ENCODE measurements around the gene LCP1. TPM values are rescaled to one million over a fixed set of nuclear protein-coding genes. Genes with fewer than 3 reads are reported as not detected.

LCP1 gene
- total RNA-seq, 2 experiments from 2014 or later, result 266 to 276 TPM

- intact Hi-C loops (cut with DNase I, micrococcal nuclease), result loop anchor here in 1 of 2 experiments (10.0 kb wide), 1 partner anchor 48 kb away; no protein-coding TSS in a partner anchor
- CTCF ChIA-PET, result no interaction called here
- no peaks in the 10 kb centered on the region for H3K27me3 Mint-ChIP-seq
- DNase-seq (no peak), ATAC-seq (ENCODE audit: poor library complexity) (no peak)
- no peaks in the 10 kb centered on the region for H3K9me3 ChIP-seq (ENCODE audit: control insufficient read depth in 1 of 2, insufficient read depth in 1 of 2, low read length in 2 of 2)
- H3K27ac ChIP-seq (ENCODE audit: low read depth in 1 of 2, low read length in 2 of 2), result no peak overlapping the region
- peak overlapping the region; percentile 88 for H3K27ac Mint-ChIP-seq
- H3K36me3 Mint-ChIP-seq (ENCODE audit: low read depth), result peaks cover 4% of the 10 kb centered on the region
- H3K4me1 Mint-ChIP-seq (ENCODE audit: low read depth), result peaks cover 17% of the 10 kb centered on the region
- no peaks in the 10 kb centered on the region for H3K36me3 ChIP-seq (ENCODE audit: insufficient read depth, low read length)
- peaks cover 6% of the 10 kb centered on the region for H3K4me1 ChIP-seq (ENCODE audit: insufficient read depth, low read length)
- H3K27me3 ChIP-seq (ENCODE audit: control insufficient read depth in 1 of 2, insufficient read depth in 2 of 2, low read length in 2 of 2), result no peaks in the 10 kb centered on the region
- TF ChIP-seq CTCF (IDR thresholded peaks at IDR 0.05), result no peak
- no peak overlapping the region for H3K4me3 ChIP-seq (ENCODE audit: low read length)
- no peak overlapping the region for H3K4me3 Mint-ChIP-seq
- no peaks in the 10 kb centered on the region for H3K9me3 Mint-ChIP-seq
- POLR2A ChIA-PET, result interaction anchor here (1.1 kb wide), 1 partner anchor 10 kb away, joined by 4 read pairs; no protein-coding TSS in a partner anchor
These were observed 31.3 kb upstream of the LCP1 start for GRCh38 chr13:46213242-46213641.

GRCh38 chr13:46211483-46212351 is 29.7 kb upstream of the LCP1 start, which contains the start of gene LRRC63:
LRRC63 (plus strand) TSS chr13:46211928; CDS start chr13:46213035, 1,107 bp downstream.
- no peaks in the 10 kb centered on the region for H3K27me3 Mint-ChIP-seq
- DNase-seq, result peak; percentile 63 to 92 (median 80)
- H3K36me3 Mint-ChIP-seq (ENCODE audit: low read depth), result peaks cover 4% of the 10 kb centered on the region
- H3K4me1 Mint-ChIP-seq (ENCODE audit: low read depth), result peaks cover 22% of the 10 kb centered on the region
- ChIA-PET CTCF (interaction anchor here (0.9 to 2.1 kb wide), 2 partner anchors 51 to 85 kb away, joined by 3 to 6 read pairs; no protein-coding TSS in a partner anchor), POLR2A (interaction anchor here (1.0 to 2.7 kb wide), 10 partner anchors 9 to 109 kb away, joined by 3 to 15 read pairs (median 8); partner anchors contain the start of gene LCP1)
- H3K9me3 Mint-ChIP-seq, result no peaks in the 10 kb centered on the region
- ATAC-seq (ENCODE audit: poor library complexity), result peak; percentile 91
- H3K27ac Mint-ChIP-seq, result peak within 1 kb of the TSS; percentile 88
- intact Hi-C loops (cut with DNase I, micrococcal nuclease), result loop anchor here (1.0 to 10.0 kb wide), 6 partner anchors 9 to 84 kb away; partner anchors contain the start of gene LCP1 (in 1 of the 2)
- peak within 1 kb of the TSS; percentile 61 for H3K4me3 ChIP-seq (ENCODE audit: low read length)
- no peaks in the 10 kb centered on the region for H3K9me3 ChIP-seq (ENCODE audit: control insufficient read depth in 1 of 2, insufficient read depth in 1 of 2, low read length in 2 of 2)
- no peaks in the 10 kb centered on the region for H3K36me3 ChIP-seq (ENCODE audit: insufficient read depth, low read length)
- peak within 1 kb of the TSS; percentile 90 for H3K4me3 Mint-ChIP-seq
- TF ChIP-seq CTCF (IDR thresholded peaks at IDR 0.05), result no peak
- H3K27ac ChIP-seq (ENCODE audit: low read depth in 1 of 2, low read length in 2 of 2), result peak within 1 kb of the TSS; percentile 54 to 78
- H3K27me3 ChIP-seq (ENCODE audit: control insufficient read depth in 1 of 2, insufficient read depth in 2 of 2, low read length in 2 of 2), result no peaks in the 10 kb centered on the region
- peaks cover 6% of the 10 kb centered on the region for H3K4me1 ChIP-seq (ENCODE audit: insufficient read depth, low read length)

GRCh38 chr13:46211116-46211482 is 29.1 kb upstream of the LCP1 start:
- no peak for TF ChIP-seq CTCF (IDR thresholded peaks at IDR 0.05)
- Mint-ChIP-seq H3K27me3 (no peaks in the 10 kb centered on the region), H3K4me1 (ENCODE audit: low read depth) (peaks cover 22% of the 10 kb centered on the region), H3K27ac (peak overlapping the region; percentile 88), H3K9me3 (no peaks in the 10 kb centered on the region), H3K36me3 (ENCODE audit: low read depth) (peaks cover 4% of the 10 kb centered on the region), H3K4me3 (peak overlapping the region; percentile 86)
- no peaks in the 10 kb centered on the region for H3K36me3 ChIP-seq (ENCODE audit: insufficient read depth, low read length)
- intact Hi-C loops (cut with DNase I, micrococcal nuclease), result loop anchor here (1.0 to 10.0 kb wide), 6 partner anchors 9 to 84 kb away; partner anchors contain the start of gene LCP1 (in 1 of the 2)
- CTCF ChIA-PET, result interaction anchor here (0.9 to 2.1 kb wide), 3 partner anchors 9 to 85 kb away, joined by 3 to 6 read pairs (median 5); no protein-coding TSS in a partner anchor
- DNase-seq, result peak in 9 of 14 experiments; percentile 13 to 83 (median 50)
- POLR2A ChIA-PET, result interaction anchor here (0.6 to 2.7 kb wide), 14 partner anchors 9 to 110 kb away, joined by 3 to 15 read pairs (median 5); partner anchors contain the start of gene LCP1
- H3K4me3 ChIP-seq (ENCODE audit: low read length), result peak overlapping the region; percentile 61
- peak; percentile 78 for ATAC-seq (ENCODE audit: poor library complexity)
- peak overlapping the region; percentile 54 to 78 for H3K27ac ChIP-seq (ENCODE audit: low read depth in 1 of 2, low read length in 2 of 2)
- no peaks in the 10 kb centered on the region for H3K9me3 ChIP-seq (ENCODE audit: control insufficient read depth in 1 of 2, insufficient read depth in 1 of 2, low read length in 2 of 2)
- H3K27me3 ChIP-seq (ENCODE audit: control insufficient read depth in 1 of 2, insufficient read depth in 2 of 2, low read length in 2 of 2), result no peaks in the 10 kb centered on the region
- H3K4me1 ChIP-seq (ENCODE audit: insufficient read depth, low read length), result peaks cover 6% of the 10 kb centered on the region

Measured in CD4-positive, alpha-beta T cell (primary cell).